Measurements from ENCODE around the gene SPATA31E1. TPM values are rescaled to one million over a fixed set of nuclear protein-coding genes. Genes with fewer than 3 reads are reported as not detected.

The SPATA31E1 gene
- total RNA-seq, 1 donor from 2014 or later, result 0.71 TPM

GRCh38 chr9:87888501-87888900 is 5.8 kb downstream of the SPATA31E1 start:
- Mint-ChIP-seq H3K36me3 (ENCODE audit: unreplicated experiment) (no peaks in the 10 kb centered on the region), H3K27ac (ENCODE audit: unreplicated experiment) (no peak overlapping the region), H3K27me3 (ENCODE audit: unreplicated experiment) (peaks cover 3% of the 10 kb centered on the region), H3K4me3 (ENCODE audit: unreplicated experiment) (no peak overlapping the region), H3K9me3 (ENCODE audit: unreplicated experiment) (peaks cover 5% of the 10 kb centered on the region), H3K4me1 (ENCODE audit: low read depth, unreplicated experiment) (peaks cover 5% of the 10 kb centered on the region)
- no peak for TF ChIP-seq CTCF (IDR thresholded peaks at IDR 0.05; ENCODE audit: partially characterized antibody, unreplicated experiment)
- no peak for DNase-seq

GRCh38 chr9:87889065-87889881 is 6.6 kb downstream of the SPATA31E1 start:
- H3K27me3 Mint-ChIP-seq (ENCODE audit: unreplicated experiment), result peaks cover 3% of the 10 kb centered on the region
- peaks cover 3% of the 10 kb centered on the region for H3K9me3 Mint-ChIP-seq (ENCODE audit: unreplicated experiment)
- no peaks in the 10 kb centered on the region for H3K36me3 Mint-ChIP-seq (ENCODE audit: unreplicated experiment)
- no peak overlapping the region for H3K27ac Mint-ChIP-seq (ENCODE audit: unreplicated experiment)
- peaks cover 5% of the 10 kb centered on the region for H3K4me1 Mint-ChIP-seq (ENCODE audit: low read depth, unreplicated experiment)
- H3K4me3 Mint-ChIP-seq (ENCODE audit: unreplicated experiment), result no peak overlapping the region
- no peak for DNase-seq
- no peak for TF ChIP-seq CTCF (IDR thresholded peaks at IDR 0.05; ENCODE audit: partially characterized antibody, unreplicated experiment)

GRCh38 chr9:87889882-87890252 is 7.2 kb downstream of the SPATA31E1 start:
- Mint-ChIP-seq H3K4me1 (ENCODE audit: low read depth, unreplicated experiment) (peaks cover 5% of the 10 kb centered on the region), H3K4me3 (ENCODE audit: unreplicated experiment) (no peak overlapping the region)
- no peak for DNase-seq

GRCh38 chr9:87890837-87891236 is 8.2 kb downstream of the SPATA31E1 start:
- TF ChIP-seq CTCF (IDR thresholded peaks at IDR 0.05; ENCODE audit: partially characterized antibody, unreplicated experiment), result no peak
- no peak for DNase-seq
- Mint-ChIP-seq H3K27ac (ENCODE audit: unreplicated experiment) (peak overlapping the region; percentile 1), H3K36me3 (ENCODE audit: unreplicated experiment) (no peaks in the 10 kb centered on the region), H3K27me3 (ENCODE audit: unreplicated experiment) (peaks cover 3% of the 10 kb centered on the region), H3K9me3 (ENCODE audit: unreplicated experiment) (no peaks in the 10 kb centered on the region), H3K4me3 (ENCODE audit: unreplicated experiment) (no peak overlapping the region), H3K4me1 (ENCODE audit: low read depth, unreplicated experiment) (peaks cover 5% of the 10 kb centered on the region)

More at GRCh38 chr9:87889882-87890252, 7.2 kb downstream of the SPATA31E1 start:
- peaks cover 3% of the 10 kb centered on the region for H3K27me3 Mint-ChIP-seq (ENCODE audit: unreplicated experiment)
- H3K9me3 Mint-ChIP-seq (ENCODE audit: unreplicated experiment), result peaks cover 3% of the 10 kb centered on the region
- no peak for TF ChIP-seq CTCF (IDR thresholded peaks at IDR 0.05; ENCODE audit: partially characterized antibody, unreplicated experiment)
- no peak overlapping the region for H3K27ac Mint-ChIP-seq (ENCODE audit: unreplicated experiment)
- H3K36me3 Mint-ChIP-seq (ENCODE audit: unreplicated experiment), result no peaks in the 10 kb centered on the region

GRCh38 chr9:87891754-87892153 is 9.1 kb downstream of the SPATA31E1 start:
- H3K9me3 Mint-ChIP-seq (ENCODE audit: unreplicated experiment), result no peaks in the 10 kb centered on the region
- H3K27me3 Mint-ChIP-seq (ENCODE audit: unreplicated experiment), result no peaks in the 10 kb centered on the region
- H3K4me3 Mint-ChIP-seq (ENCODE audit: unreplicated experiment), result no peak overlapping the region
- H3K27ac Mint-ChIP-seq (ENCODE audit: unreplicated experiment), result no peak overlapping the region
- no peak for DNase-seq
- H3K36me3 Mint-ChIP-seq (ENCODE audit: unreplicated experiment), result no peaks in the 10 kb centered on the region
- H3K4me1 Mint-ChIP-seq (ENCODE audit: low read depth, unreplicated experiment), result peaks cover 5% of the 10 kb centered on the region
- no peak for TF ChIP-seq CTCF (IDR thresholded peaks at IDR 0.05; ENCODE audit: partially characterized antibody, unreplicated experiment)
